Fibroblast of skin of right quadriceps (primary cell): ENCODE results near the gene RBMS3.
A peak's percentile ranks its signal among the peaks of the same experiment; 100 is the strongest.
"Not testable (repeated sequence)": the region's sequence is repeated elsewhere in the genome, so short reads cannot be mapped to it uniquely, and the experiment has no call there.

ENCODE experiments used
- DNase-seq: peaks from one replicate; pipeline ENCODE4 v3.0.0-alpha.2; 2013

The RBMS3 gene

DNA sequence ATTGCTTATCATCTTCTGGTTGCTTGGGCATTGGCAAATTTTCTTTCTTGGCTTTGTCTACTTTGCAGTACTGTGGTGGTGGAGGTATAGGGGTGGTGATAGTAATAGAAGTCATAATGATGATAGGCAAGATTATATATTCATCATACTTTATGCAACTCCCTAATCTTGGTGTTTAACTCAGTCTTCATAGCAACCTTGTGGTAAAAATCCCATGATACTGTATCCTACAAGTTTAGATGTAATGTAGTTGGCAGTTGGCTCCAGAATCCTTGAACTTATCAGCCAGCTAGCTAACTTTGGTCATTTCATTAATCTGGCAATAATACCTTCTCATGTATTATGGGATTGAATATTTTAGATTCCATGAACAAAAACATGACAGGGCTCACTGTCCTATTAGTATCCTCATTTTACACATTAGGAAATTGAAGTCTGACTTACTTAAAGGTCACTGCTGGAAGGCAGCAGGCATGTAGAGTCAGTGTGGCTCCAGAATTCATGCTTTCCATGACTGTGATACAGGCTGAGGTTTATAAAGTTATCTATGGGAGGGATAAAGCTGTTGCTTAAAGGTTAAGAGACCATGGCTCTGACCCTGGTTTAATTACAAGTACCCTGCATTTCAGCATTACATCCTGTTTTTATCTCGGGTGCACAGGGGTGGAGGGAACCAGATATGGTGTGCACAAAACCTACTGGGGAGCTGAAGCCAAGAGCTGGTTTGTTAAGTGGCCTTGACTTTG, 33.3 kb downstream of the RBMS3 start:
- no peak for DNase-seq

DNA sequence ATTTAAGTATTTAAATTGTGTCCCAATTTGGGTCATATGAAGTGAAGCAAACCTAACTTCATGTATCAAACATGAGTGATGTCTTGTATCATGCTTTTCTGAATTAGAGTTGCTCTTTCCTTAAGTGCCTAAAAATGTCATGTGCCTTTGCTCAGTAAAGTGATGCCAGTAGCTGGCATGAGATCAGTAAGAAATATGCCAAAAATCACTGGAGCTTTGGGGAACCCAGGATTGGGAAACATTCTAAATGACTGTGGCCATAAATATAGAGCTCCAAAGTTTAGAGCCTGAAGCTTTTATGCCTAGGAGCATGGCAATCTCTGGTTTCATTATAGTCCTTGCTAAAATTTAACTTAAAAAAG, 33.8 kb downstream of the RBMS3 start:
- DNase-seq = no peak

DNA sequence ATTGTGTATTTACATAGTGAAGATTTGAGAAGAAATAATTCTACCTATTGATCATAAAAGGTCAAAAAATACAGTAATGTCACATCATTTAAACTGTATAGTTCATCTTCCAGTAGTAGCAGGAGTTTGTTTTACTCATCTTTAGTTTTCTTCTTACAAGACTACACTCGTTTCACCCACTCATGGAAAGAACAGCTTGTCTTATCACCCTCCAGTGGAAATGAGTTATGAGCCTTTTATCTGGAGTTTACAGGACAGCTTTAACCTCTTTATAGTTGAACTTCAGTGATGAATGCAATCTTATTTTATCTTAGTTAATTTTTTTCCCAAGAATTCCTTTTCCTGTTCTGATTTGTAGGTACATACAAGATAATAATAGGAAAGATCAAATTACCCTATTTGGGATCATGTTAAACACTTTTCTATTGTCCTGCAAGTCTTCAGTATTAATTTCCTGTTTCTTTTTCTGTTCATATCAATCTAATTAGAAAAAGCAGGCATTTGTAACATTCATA, 36.8 kb downstream of the RBMS3 start:
- DNase-seq = no peak

DNA sequence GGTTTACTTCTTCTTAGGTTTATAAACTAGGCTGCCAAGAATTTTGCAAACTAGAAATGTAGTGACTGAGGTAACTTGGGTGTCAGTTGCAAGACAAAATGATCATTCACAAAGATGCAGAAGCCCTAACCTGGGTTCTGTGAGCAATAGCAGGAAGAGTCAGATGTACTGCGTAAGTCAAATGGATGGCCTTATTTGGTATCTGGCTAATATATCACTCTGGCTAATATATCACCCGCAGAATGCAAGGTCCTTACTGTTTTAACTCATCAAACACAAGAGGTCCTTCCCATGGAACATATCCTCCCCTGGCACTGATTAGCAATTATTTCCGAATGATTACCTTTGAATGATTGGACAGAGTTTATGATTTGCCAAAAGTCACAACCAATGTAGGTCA, 37.4 kb downstream of the RBMS3 start:
- no peak for DNase-seq

DNA sequence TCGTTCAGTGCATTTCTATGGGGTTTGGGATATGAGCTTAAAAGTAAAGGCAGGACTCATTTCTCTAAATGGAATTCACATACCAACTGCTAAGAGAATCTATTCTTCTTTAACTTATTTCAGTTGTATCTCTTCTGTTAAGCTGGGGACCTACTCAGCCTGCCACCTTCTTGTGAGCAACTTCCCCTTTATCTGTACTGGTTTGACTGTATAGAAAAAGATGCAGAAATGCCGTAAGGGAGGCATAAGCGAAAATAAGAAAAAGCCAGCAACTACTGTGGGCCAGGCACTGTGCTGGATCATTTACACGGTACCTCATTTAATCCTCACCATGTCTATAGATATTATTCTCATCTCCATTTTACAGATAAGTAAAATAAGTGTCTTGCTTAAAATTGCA, 38.4 kb downstream of the RBMS3 start:
- DNase-seq = no peak

DNA sequence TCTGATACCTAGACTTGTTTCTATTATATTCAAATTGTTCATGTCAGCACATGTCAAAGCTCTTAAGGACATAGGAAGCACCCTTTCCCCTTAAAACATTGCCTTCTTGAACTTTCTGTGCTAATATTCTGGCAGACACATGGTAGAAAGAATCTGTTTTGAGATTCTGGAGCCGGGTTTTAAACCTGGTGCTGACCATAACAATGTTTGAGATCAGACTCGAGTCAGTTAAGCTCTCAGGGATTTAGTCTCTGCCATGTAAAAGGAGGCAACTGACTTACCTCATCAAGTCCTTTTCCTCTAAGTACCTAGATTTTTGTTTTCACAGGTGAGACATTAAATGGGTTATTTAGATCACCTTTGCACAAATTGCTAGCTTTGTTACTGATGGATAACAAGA, 38.9 kb downstream of the RBMS3 start:
- DNase-seq = no peak

DNA sequence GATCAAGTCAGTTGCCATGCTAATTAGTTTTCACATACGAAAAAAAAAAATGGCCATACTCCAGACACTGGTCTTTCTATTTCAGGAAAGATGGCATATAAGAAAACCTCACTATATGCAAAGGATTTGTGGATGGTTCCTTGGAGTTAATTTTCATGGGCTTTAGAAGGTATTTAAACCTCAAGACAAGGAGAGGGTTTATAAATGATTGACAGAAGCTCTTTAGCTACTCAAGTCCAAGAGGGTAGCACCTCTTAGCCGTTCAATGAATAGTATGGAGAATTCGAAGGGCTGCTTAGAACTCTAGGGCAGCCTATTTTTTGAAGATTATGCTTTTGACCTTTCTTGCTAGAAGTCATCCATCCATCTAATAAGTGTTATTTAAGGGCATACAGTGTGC, 41.7 kb downstream of the RBMS3 start:
- no peak for DNase-seq

DNA sequence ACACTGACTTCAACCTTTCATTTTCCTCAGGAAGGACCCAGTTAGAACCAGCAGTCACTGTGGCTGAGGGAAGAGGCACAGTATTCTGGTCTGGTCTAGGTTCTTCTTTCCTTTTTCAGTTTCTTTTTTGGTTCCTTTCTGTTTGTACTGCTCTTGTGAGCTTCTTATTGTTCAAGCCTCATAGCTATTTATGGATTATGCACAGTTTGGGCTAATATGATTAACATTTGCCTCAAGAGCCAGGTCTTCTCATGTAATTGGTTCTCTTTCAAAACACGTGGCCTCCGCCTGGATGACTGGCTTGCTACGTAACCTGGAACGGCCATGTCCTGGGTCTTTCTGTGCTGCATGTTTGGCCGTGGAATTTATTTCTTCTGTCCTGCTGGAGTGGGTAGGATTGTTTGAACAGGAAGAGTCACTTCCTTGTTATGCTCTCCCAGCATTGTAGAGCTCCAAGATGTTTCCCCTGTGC, 43.3 kb downstream of the RBMS3 start:
- peak; percentile 52 for DNase-seq

DNA sequence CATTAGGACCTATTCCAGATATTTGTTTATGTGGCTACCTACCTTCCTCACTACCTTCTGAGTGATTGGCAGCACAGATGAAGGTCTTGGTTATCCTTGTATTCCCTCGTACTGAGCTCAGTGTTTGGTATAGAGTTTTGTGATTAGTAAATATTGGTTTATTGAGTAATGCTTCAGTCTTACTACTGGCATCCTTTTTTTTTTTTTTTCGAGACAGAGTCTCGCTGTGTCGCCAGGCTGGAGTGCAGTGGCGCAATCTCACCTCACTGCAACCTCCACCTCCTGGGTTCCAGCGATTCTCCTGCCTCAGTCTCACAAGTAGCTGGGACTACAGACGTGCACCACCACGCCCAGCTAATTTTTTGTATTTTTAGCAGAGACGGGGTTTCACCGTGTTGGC, 45.7 kb downstream of the RBMS3 start:
- DNase-seq = not testable (repeated sequence)

DNA sequence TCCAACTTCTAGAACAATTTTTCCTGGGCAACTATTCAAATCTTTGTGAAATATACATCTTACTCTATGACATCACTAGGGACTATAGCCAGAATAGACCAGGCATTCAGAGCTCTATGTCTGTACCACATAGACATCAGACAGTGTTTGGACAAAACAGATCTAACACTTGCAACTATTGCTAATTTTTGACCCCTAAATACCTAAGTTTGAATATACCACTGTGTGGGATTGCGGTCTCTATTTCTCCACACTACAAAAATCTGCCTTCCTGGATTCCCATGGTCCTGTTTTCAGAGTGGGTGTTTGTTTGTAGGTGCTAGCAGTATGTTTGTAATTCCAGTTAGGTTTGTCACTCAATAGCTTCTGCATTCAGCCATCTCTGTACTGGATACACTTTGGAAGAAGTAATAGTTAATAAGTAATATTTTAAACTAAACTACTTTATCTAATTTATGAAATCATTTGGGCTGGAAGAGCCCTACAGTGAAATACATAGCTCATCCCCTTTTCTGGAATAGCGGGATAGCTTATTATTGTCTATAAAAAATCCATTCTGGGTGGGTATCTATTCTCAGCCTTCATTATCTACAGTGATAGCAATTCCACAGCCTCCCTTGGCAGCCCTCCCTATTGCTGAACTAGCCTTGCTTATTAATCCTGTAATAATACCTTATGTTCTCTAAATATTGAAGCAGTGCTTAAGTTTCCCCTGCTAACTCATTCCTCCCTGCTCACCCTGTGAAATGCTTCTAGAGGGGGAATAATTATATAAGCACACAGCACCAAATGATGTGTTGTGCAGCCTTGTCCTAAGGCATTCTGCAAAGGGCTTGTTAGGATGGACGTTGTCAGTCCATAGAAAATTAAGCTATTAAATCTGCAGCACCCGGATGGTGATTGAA, 49.4 kb downstream of the RBMS3 start:
- no peak for DNase-seq

DNA sequence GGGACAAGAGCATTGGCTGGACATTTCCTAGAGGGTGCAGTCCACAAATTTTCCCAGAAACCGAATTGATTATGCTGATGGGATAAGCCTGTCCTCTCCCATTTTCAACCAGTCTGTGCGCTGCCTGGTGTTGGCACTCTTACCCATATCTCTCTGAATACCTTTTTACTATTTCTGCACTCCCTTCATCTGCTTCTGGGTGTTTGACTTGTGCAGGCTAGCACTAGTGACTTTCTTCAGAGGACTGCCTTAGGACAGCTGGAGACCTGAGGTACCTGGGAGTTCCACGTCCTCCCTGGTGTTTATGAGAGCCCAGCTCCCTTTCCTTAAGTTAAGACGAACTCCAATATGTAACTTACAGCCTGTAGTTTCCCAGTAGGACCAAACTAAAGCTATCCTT, 50.2 kb downstream of the RBMS3 start:
- DNase-seq = no peak

DNA sequence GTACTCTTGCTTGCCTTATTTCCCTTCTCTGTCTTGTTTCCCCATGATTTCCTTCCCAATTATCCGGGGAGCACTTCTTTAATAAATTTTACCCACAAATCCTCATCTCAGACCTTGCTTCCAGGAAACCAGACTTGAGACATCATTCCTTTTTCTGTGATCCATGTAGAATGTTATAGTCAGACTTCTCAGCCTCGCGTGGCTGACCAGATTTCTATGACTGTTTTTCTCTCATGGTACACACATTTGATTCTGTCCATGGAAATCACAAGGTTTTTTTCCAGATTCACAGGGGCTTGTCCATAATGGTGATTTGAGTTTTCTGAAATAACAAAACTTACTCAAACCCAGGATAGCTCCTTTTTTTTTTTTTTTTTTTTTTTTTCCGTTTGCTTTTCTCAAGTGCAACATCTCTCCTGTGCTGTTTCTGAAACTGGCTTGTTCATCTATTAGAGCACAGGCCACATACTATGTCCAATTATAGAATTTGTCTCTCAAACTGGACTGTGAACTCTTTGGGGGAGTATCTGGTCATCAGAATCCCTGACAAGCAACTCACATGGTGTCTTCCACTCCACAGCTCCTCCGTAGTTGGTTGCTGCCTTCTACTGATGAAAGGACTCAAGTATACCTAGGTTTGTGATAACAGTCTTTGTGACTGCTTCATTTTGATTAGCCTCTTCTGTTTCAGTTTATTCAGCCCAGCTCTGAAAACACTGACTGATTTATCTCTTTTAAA, 50.8 kb downstream of the RBMS3 start:
- no peak for DNase-seq

DNA sequence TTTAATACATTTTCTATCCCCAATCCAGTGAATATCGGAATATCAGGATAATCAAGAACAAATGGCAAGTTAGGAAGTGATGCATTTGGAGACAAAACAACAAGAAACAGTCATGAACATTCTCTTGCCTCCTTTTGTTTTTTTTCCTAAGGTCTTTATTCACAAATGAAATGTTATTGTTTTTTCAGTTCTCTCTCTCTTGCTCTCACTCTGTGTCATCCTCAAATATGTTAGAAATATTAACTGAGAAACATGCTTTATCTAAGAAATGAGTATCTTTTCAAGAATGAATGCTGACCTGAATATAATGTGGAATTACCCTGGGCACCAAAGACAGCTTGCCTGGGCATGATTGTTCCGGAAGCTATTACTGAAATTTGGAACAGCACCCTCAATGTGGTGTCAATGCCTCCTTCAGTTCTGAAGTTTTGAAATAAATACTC, 51.3 kb downstream of the RBMS3 start:
- no peak for DNase-seq

DNA sequence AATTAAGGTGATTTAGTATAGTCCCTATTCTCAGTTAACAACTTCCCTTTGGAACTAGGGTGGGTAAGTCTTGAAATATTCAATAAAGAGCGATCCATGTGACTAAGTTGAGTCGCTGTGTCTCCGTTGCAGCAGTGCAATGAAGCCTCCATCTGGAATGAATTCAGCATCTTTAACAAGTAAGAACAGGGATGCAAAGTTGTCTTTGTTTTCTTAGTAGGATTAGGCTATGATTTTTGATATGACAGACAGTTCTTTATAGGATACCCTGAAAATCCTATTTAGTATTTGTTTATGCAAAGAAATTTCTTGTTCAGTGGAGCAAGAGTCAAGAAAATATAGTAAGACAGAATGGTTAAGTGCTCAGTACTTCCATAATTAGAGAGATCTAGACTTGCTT, 52.7 kb downstream of the RBMS3 start:
- peak; percentile 73 for DNase-seq

DNA sequence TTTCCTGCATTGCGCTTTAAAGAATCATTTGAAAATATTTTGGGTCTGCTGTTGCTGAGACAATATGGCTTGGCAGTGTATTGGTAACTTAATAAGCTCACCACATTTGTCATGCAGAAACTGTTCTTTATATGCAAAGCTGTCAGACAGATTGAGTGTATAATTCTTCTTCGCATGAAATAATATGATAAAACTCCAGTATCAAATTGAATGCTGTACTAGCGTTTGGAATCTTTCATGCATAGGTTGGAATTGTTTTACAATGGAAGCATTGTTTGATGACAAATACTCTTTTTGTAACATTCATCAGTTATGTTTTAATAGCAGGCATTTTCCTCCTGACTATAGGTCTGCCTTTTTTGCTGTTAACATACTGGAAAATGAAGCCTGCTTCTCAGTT, 53.8 kb downstream of the RBMS3 start:
- peak; percentile 35 for DNase-seq

DNA sequence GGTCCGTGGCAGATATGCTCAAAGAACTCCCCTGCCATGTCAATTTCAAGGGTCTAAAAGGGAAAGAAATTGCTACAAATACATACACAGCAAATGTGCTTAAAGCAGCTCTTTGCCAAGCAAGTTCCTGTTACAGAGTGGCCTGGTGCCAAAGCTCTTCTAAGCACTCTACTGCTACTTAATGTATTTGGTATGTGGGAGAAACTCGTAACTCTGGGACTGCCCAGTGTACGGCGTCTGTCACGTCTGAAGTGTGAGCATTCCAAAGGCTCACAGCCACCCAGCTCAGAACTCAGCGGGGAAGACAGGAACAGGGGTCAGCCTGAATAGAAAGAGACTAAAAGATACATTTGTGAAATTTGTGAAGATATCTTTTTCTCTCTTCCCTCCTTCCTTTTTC, 54.6 kb downstream of the RBMS3 start:
- peak; percentile 99 for DNase-seq

DNA sequence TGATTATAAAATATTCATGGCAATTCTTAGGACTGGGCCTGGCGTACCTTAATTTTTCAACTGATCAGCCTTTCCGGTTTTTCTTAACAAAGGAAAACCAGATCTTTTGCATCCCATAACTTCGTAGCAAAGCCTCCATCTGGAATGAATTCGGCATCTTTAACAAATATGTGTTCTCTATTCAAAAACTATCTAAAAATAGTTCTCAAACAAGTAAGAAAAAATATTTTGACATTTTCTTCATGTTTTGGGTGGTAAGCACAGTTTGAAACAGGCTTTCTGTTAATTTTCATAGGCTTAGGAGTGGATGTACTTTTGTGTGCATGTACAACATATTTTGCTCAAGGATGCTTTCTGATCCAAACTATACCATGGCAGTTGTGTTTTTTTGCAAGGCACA, 55.1 kb downstream of the RBMS3 start:
- DNase-seq = peak; percentile 54

DNA sequence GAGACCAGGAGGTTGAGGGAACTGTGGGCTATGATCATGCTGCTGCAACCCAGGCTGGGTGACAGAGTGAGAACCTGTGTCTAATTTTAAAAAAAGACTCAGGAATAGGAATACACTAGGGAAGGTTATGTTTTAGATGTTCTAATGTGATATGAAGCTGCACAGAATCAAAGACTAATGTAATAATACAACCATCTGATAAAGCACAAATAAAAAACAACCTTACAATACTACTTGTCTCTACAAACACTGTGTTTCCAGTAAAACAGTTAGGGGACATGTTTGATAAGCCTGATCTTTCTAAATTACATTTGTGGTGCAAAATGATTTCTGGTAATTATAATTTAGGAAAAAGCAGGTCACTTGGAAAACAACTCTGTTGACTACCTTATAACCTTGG, 56.7 kb downstream of the RBMS3 start:
- no peak for DNase-seq

DNA sequence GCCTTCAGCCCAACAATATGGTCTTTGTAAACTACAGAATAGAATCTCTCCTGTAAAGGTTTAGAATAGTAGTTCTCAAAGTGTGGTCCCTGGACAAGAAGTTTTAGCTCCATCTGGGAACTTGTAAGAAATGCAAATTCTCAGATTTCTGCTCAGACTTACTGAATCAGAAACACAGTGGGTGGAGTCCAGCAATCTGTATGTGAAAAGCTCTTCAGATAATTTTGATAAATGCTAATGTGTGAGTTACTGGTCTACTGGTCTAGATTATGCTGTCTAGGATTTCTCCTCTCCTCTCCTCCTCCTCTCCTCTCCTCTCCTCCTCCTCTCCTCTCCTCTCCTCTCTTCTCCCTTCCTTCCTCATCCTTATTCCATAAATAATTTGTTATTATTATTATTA, 57.5 kb downstream of the RBMS3 start:
- DNase-seq = no peak

DNA sequence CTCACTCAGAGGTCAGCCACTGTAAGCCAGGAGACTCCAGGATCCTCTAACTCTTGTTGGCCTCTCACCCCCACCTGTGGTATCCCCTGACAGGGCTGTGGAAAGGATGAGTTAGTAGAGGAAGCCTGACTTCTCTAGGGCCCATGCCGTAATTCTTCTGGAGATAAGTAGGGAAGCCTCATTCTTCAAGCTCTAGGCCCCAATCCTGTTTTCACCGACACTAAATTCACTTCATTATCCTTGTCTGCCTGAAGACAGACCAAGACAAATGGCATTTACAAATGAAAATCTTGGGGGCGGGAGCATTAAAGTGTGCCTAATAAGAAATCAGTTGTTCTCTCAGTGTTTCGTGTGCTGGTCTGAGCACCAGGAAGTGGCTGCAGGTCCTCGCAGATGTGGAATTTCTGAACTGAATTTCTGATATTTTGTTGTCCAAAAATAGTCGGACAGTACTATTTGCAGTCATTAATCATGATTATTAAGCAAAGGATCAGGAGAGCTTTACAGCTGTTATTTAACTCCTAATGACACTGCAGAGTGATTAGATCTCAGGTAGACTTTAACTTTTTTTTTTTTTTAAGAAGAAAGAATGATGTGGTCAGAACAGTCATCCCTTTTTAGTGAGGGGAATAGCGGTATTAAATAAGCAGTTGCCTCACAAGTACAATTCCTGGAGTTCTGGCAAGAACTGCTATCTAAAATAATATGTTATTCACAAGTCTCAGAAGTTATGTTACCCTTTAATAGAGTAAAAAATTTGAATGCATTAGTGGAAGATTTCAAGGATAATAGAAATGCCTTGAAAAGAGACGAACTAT, 58.4 kb downstream of the RBMS3 start:
- DNase-seq = peak; percentile 27

DNA sequence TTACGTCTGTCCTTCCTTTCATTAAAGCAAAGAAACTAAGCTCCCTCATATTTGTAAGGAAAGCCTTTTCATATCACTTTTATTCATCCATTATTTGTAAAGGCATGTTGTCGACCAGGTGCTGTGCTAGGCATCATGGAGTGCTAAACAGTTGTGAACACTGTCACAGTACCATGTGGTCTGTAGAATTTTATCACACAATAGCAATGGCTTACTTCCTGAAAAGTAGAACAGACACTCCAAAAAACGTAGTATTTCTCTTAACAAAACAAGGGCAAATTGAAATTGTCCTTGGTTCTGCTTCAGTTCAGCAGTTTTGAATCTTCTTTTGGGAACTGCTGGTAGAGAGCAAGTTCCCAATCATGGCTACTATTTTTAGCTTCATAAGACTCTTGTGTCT, 63.3 kb downstream of the RBMS3 start:
- no peak for DNase-seq

DNA sequence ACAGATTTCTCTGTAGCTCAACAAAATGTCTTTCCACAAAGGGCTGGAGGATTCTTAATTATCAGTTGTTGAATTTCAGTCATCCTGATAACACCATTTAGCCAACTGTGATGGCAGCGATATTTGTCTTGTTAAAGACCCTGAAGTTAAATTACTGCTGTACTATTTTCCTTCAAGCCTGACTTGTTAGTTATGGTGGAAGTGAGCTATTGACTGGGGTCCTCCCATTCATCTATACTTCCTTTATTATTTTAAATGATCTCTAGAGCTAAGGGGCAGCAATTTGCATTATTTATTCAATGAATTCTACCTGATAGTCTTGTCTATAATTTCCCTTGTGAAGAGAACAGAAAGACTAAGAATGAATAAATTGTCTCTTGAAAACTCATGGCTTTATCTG, 64.1 kb downstream of the RBMS3 start:
- no peak for DNase-seq
